Stimulated activated CD4-positive, alpha-beta T cell treated with anti-CD3 and anti-CD28 coated beads, Interleukin-4, amount 100 ng/mL, for 48 hours (primary cell): Measurements from ENCODE around the gene EFCAB5.
"Not testable (repeated sequence)": the region's sequence is repeated elsewhere in the genome, so short reads cannot be mapped to it uniquely, and the experiment has no call there.

Source experiments
- DNase-seq, 2 donors: peaks; one replicate each; pipeline ENCODE4 v3.0.0-alpha.2; 2020; ENCODE audit warnings: low read depth in 2 of 2

The EFCAB5 gene

DNA sequence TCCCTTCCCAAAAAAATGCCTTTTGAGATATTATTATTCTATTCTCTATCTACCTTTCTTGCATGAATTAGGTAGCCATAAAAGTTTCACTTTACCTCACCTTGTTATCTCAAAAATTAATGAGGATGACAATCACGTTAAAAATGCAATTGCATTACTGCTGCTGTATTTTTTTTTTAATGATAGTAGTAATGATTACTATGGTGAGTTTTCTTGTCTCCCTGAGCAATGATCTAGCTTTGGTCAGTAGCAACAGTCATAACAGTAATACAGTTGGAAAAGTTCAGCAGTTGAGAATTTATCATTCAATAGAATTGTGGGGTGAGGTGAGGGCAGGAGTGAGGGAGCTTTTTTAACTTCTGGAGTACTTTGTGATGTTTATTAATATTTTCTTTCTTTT is at the start of gene EFCAB5:
Gene EFCAB5, plus strand, starts transcription at position 301 of the 400 bp plus-strand sequence. CDS start 163 bp downstream, outside the sequence.
- no peak for DNase-seq

GRCh38 chr17:29892201-29892600 is 49.2 kb upstream of the EFCAB5 start:
- no peak for DNase-seq

GRCh38 chr17:29897136-29897535 is 44.3 kb upstream of the EFCAB5 start:
- not testable (repeated sequence) for DNase-seq

GRCh38 chr17:29903471-29903870 is 38.0 kb upstream of the EFCAB5 start:
- DNase-seq: no peak

GRCh38 chr17:29905086-29905878 is 36.2 kb upstream of the EFCAB5 start:
- no peak for DNase-seq

DNA sequence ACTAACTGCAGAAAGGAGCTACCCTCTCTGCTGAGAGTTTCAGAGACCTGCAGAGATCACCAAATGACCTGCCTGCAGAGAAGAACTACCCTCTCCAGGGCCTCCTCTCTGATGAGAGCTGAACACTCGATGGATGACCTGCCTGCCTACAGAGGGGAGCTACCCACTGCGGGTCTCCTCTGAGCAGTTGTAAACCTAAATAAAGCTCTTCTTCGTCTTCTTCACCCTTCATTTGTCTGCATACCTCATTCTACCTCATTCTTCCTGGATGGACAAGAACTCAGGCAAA is 35.6 kb upstream of the EFCAB5 start:
- no peak for DNase-seq

DNA sequence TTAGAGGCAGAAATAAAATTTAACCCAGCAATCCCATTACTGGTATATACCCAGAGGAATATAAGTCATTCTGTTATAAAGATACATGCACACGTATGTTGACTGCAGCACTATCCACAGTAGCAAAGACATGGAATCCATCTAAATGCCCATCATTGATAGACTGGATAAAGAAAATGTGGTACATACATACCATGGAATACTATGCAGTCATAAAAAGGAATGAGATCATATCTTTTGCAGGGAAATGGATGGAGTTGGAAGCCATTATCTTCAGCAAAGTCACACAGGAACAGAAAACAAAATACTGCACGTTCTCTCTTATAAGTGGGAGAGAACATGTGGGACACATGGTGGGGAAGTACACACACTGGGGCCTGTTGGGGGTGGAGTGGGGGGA is 34.5 kb upstream of the EFCAB5 start:
- no peak for DNase-seq

DNA sequence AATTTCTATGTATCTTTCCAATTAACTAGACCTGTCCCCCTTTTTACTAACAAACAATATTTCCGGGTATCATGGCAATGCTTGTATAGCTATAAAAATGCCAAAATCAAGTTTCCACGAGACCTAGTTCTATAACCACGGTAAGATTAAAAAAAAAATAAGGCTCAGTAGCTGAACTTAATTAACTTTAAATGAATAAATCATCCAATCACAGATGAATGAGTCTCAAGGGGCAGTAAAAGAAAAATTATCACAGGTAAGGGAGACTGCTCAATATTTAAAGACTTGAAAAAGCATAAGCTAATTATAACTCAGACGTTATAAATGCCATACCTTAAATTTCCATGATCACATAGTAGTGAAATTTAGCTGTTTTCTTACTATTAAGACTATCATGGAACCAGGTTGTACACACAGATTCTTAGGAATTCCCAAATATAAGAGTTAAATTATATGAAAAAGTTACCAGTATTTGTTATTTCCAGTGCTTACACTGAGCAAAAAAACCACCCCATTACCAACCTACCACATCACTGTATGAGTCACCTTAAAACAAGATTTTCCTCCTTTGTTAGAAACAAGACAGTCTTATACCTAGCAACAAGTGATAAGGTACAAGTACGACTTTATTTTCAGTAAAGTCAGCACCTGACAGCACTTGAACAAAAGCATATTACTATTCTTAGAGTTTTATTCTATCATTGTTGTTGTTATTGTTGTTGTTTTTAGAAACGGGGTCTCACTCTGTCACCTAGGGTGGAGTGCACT is 32.0 kb upstream of the EFCAB5 start:
- no peak for DNase-seq

DNA sequence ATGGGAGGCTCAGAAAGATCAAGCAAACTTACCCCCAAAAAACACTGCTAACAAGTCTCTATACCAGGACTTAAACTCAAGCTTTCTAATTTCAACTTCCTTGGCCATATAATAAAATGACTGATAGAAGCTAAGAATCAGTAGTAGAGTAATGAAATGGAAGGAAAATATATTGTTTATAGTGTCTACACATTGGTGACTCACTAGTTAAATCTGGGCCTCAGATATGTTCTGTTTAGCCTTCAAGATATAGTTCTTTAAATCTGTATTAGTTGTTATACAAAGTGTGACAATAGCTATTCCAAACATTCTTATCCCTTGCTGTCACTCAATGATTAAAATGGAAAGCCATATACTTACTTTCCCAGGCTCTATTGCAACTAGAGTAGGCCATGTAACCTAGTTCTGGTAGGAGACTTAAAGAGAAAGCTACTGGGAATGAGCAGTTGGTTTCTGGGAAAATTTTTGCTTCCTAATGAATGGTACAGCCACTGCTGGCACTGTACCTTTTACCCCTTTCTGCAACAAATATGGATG is 29.7 kb upstream of the EFCAB5 start:
- DNase-seq: no peak

DNA sequence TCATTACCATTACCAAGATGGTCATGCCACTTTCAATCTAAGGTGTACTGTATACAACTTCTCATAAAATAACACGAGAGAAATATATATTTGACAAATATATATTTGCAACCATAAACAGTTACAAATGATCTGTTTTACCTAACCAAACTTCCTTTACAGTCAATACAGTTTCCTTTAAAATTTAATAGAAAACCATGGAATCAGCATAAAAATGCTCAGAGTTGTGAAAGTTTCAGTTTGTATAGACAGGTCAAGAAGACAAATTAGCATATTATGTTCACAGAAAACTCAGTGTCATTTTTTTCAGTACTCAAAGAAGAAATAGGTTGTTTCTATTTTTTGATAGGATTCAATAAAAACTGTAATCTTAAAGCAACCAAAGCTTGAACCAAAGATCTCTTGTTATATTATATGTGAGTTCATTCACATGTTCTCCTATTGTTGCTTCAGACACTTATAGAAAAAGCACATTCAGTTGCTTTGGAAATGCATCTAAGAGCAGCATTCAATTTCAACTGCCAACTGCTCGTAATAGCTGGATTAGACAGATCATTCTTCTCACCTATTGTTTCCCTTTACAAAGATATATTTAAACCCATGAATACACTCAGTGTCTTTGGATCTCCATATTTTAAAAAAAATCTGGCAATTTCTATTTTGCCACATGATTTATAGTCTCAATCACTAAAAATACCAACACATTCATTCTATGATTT is 26.5 kb upstream of the EFCAB5 start:
- DNase-seq: no peak

DNA sequence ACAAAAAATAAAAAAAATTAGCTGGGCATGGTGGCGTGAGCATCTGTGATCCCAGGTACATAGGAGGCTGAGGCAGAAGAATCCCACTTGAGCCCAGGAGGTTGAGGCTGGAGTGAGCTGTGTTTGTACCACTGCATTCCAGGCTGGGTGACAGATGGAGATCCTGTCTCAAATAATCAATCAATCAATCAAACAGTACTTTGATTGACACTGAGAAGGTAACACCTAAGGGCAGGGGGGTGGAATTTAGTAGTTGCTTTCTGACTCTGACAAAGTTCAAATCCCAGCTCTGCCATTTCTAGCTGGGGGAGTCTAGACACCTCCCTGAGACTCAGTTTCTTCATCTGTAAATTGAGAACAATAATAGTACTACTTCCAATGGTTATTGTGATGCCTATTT is 23.4 kb upstream of the EFCAB5 start:
- DNase-seq: no peak

GRCh38 chr17:29918922-29919856 is 22.2 kb upstream of the EFCAB5 start:
- no peak for DNase-seq

- no peak for DNase-seq
Measured at GRCh38 chr17:29924786-29925185, 16.6 kb upstream of the EFCAB5 start.

DNA sequence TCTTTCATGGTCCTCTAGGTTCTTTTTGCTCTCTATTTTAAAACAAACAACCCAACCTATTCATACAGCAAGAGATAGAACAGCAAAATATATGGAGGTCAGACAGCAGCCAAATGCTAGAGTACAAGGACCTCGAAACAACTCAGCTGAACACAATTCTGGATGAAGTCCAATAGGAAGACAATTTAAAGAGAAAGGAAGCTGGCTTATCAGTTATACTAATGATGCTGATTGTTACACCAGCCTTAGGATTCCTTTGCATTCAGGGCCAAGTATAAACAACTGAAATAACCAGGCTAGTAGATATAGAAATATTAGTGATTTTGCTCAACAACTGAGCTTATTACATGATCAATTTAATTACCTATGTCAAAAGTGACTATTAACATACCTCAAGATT is 13.9 kb upstream of the EFCAB5 start:
- no peak for DNase-seq

- DNase-seq: peak in 1 of 2 donors; percentile 13
Measured at GRCh38 chr17:29929006-29929532, 12.4 kb upstream of the EFCAB5 start.

- peak; percentile 80 to 87 for DNase-seq
Measured at GRCh38 chr17:29929533-29930408, 11.7 kb upstream of the EFCAB5 start, which contains the start of gene SSH2. Gene SSH2 (minus strand): TSS chr17:29930228. CDS start chr17:29930000, 228 bp downstream.

GRCh38 chr17:29930409-29931010 is 10.9 kb upstream of the EFCAB5 start:
- DNase-seq: no peak

- DNase-seq: peak; percentile 25 to 34
Measured at GRCh38 chr17:29931231-29931932, 10.1 kb upstream of the EFCAB5 start.

GRCh38 chr17:29933379-29933778 is 8.1 kb upstream of the EFCAB5 start:
- DNase-seq: no peak
